Endodermal cell (in vitro differentiated cells): Measurements from ENCODE around the gene GPATCH4. TPM values are rescaled to one million over a fixed set of nuclear protein-coding genes. Genes with fewer than 3 reads are reported as not detected.
"Not testable (repeated sequence)": the region's sequence is repeated elsewhere in the genome, so short reads cannot be mapped to it uniquely, and the experiment has no call there.

Experiments
- DNase-seq: peaks from one replicate; pipeline ENCODE4 v3.0.0-alpha.2; 2017
- H3K27ac ChIP-seq: 2 replicates; pipeline ENCODE4 v1.5.1; 2013; ENCODE audit warnings: mild to moderate bottlenecking, low read depth, low read length, moderate library complexity
- H3K27me3 ChIP-seq: 2 replicates; pipeline ENCODE4 v1.6.1; 2013; ENCODE audit warnings: mild to moderate bottlenecking, low read length, moderate library complexity; ENCODE audit not compliant: insufficient read depth, control insufficient read depth, poor library complexity, severe bottlenecking
- H3K36me3 ChIP-seq: 2 replicates; pipeline ENCODE4 v1.7.0; 2013; ENCODE audit warnings: mild to moderate bottlenecking, low read length, moderate library complexity; ENCODE audit not compliant: control insufficient read depth, insufficient read depth
- H3K4me1 ChIP-seq: one replicate; pipeline ENCODE4 v1.7.0; 2013; ENCODE audit warnings: low read length; ENCODE audit not compliant: control insufficient read depth, insufficient read depth
- H3K4me3 ChIP-seq: 2 replicates; pipeline ENCODE4 v1.5.1; 2013; ENCODE audit warnings: mild to moderate bottlenecking, low read length, moderate library complexity
- H3K9ac ChIP-seq: 2 replicates; pipeline ENCODE4 v1.6.1; 2013; ENCODE audit warnings: mild to moderate bottlenecking, low read length, moderate library complexity; ENCODE audit not compliant: poor library complexity, severe bottlenecking; ENCODE audit errors: extremely low read depth
- H3K9me3 ChIP-seq: 2 replicates; pipeline ENCODE4 v1.6.1; 2013; ENCODE audit warnings: mild to moderate bottlenecking, low read length, moderate library complexity; ENCODE audit not compliant: control insufficient read depth
- H3K27ac Mint-ChIP-seq: 2 replicates; pipeline ENCODE4 v1.8.0; 2020; ENCODE audit warnings: mixed read lengths
- H3K27me3 Mint-ChIP-seq: 2 replicates; pipeline ENCODE4 v1.8.0; 2021; ENCODE audit warnings: mild to moderate bottlenecking, mixed read lengths; ENCODE audit not compliant: insufficient read depth
- H3K36me3 Mint-ChIP-seq: 2 replicates; pipeline ENCODE4 v1.8.0; 2020; ENCODE audit warnings: low read depth, mixed read lengths
- H3K4me1 Mint-ChIP-seq: 2 replicates; pipeline ENCODE4 v1.8.0; 2020; ENCODE audit warnings: mixed read lengths
- H3K4me3 Mint-ChIP-seq: 2 replicates; pipeline ENCODE4 v1.8.0; 2020; ENCODE audit warnings: mild to moderate bottlenecking, moderate library complexity, mixed read lengths
- H3K9me3 Mint-ChIP-seq: 2 replicates; pipeline ENCODE4 v1.8.0; 2020; ENCODE audit warnings: mild to moderate bottlenecking, mixed read lengths
- CTCF ChIP-seq: fragments of 200-600 bp; sonication (generic); conservative IDR thresholded peaks from 2 replicates; pipeline ENCODE4 v1.5.0; 2021; ENCODE audit warnings: antibody characterized with exemption, mild to moderate bottlenecking
- WGBS, 2 experiments: methylation state at CpG; one replicate each; pipeline versions ENCODE4 v1.1.5 to v1.1.7; 2013; ENCODE audit warnings: missing lambda C conversion rate in 2 of 2, mixed read lengths in 1 of 2; ENCODE audit not compliant: insufficient coverage in 1 of 2, insufficient read length in 1 of 2; 5-methylcytosine and 5-hydroxymethylcytosine counted together
- total RNA-seq, 2 donors: library from RNA; stranded (reverse); fragmentation: NEBNext Ultra II Directional in 1 of 2; extraction: Animal tissue kit (Norgen Biotek cat#: 25700) in 1 of 2; gene quantifications; 2 replicates in 1 of 2; 3 replicates in 1 of 2; pipeline ENCODE4 v1.2.1, GENCODE V29; 2021

GPATCH4 gene
- total RNA-seq, 2 donors from 2014 or later, result 23.0 to 34.4 TPM

GRCh38 chr1:156591181-156591431 is 10.2 kb downstream of the GPATCH4 start:
- no peaks in the 10 kb centered on the region for H3K4me1 ChIP-seq
- H3K9me3 ChIP-seq, result no peaks in the 10 kb centered on the region
- peak overlapping the region; percentile 86 for H3K4me3 ChIP-seq
- H3K27ac ChIP-seq, result no peak overlapping the region
- peaks cover 21% of the 10 kb centered on the region for H3K36me3 ChIP-seq
- WGBS, 2 experiments, result 40 to 41% methylated on average over 4 to 6 of the region's 6 CpGs
- H3K36me3 Mint-ChIP-seq, result peaks cover 21% of the 10 kb centered on the region
- DNase-seq, result no peak
- peak overlapping the region; percentile 33 for H3K9ac ChIP-seq
- peaks cover 1% of the 10 kb centered on the region for H3K27me3 Mint-ChIP-seq
- peak overlapping the region; percentile 75 for H3K4me3 Mint-ChIP-seq
- peaks cover 5% of the 10 kb centered on the region for H3K4me1 Mint-ChIP-seq
- H3K9me3 Mint-ChIP-seq, result no peaks in the 10 kb centered on the region
- H3K27me3 ChIP-seq, result no peaks in the 10 kb centered on the region
- no peak for TF ChIP-seq CTCF
- H3K27ac Mint-ChIP-seq, result peak overlapping the region; percentile 92

- no peak overlapping the region for H3K9ac ChIP-seq
- H3K4me1 ChIP-seq, result no peaks in the 10 kb centered on the region
- peaks cover 7% of the 10 kb centered on the region for H3K27me3 Mint-ChIP-seq
- H3K4me1 Mint-ChIP-seq, result peaks cover 5% of the 10 kb centered on the region
- peaks cover 15% of the 10 kb centered on the region for H3K36me3 ChIP-seq
- H3K27me3 ChIP-seq, result no peaks in the 10 kb centered on the region
- H3K36me3 Mint-ChIP-seq, result peaks cover 15% of the 10 kb centered on the region
- H3K4me3 ChIP-seq, result peak overlapping the region; percentile 86
- H3K9me3 ChIP-seq, result no peaks in the 10 kb centered on the region
- no peak for DNase-seq
- H3K9me3 Mint-ChIP-seq, result no peaks in the 10 kb centered on the region
- WGBS, 2 experiments, result 91 to 96% methylated on average over 6 to 9 of the region's 10 CpGs
- H3K27ac Mint-ChIP-seq, result no peak overlapping the region
- no peak overlapping the region for H3K27ac ChIP-seq
- H3K4me3 Mint-ChIP-seq, result peak overlapping the region; percentile 75
- no peak for TF ChIP-seq CTCF
These were observed 10.7 kb downstream of the GPATCH4 start for GRCh38 chr1:156590326-156591180.

GRCh38 chr1:156589546-156589945 is 11.7 kb downstream of the GPATCH4 start:
- no peak for TF ChIP-seq CTCF
- Histone ChIP-seq H3K9me3 (no peaks in the 10 kb centered on the region), H3K4me1 (no peaks in the 10 kb centered on the region), H3K4me3 (no peak overlapping the region), H3K27ac (no peak overlapping the region), H3K9ac (no peak overlapping the region), H3K36me3 (peaks cover 12% of the 10 kb centered on the region), H3K27me3 (no peaks in the 10 kb centered on the region)
- DNase-seq, result no peak
- 84 to 100% methylated on average over 1 to 3 of the region's 5 CpGs for WGBS, 2 experiments
- Mint-ChIP-seq H3K4me1 (peaks cover 10% of the 10 kb centered on the region), H3K27me3 (peaks cover 7% of the 10 kb centered on the region), H3K4me3 (no peak overlapping the region), H3K9me3 (no peaks in the 10 kb centered on the region), H3K27ac (no peak overlapping the region), H3K36me3 (peaks cover 10% of the 10 kb centered on the region)

GRCh38 chr1:156587927-156588326 is 13.4 kb downstream of the GPATCH4 start:
- not testable (repeated sequence) for H3K9me3 ChIP-seq, H3K27me3 Mint-ChIP-seq, H3K27ac ChIP-seq, H3K9me3 Mint-ChIP-seq, H3K36me3 ChIP-seq, H3K4me3 ChIP-seq, DNase-seq, H3K27me3 ChIP-seq, H3K27ac Mint-ChIP-seq, H3K4me1 ChIP-seq, H3K9ac ChIP-seq, H3K36me3 Mint-ChIP-seq, H3K4me3 Mint-ChIP-seq
- WGBS, 2 experiments, result 94 to 95% methylated on average over 3 to 8 of the region's 8 CpGs
- peaks cover 13% of the 10 kb centered on the region for H3K4me1 Mint-ChIP-seq
